Mammary epithelial cell (primary cell): Measurements from ENCODE around the gene ZNF521.

Source experiments
- CTCF ChIP-seq, 2 donors: IDR thresholded peaks in 1 of 2; conservative IDR thresholded peaks in 1 of 2; 2 replicates each; pipeline ENCODE4 v1.5.1; 2011 to 2012; ENCODE audit warnings: inconsistent platforms in 2 of 2, low read length in 2 of 2, mild to moderate bottlenecking in 2 of 2, control low read depth in 1 of 2, low read depth in 1 of 2; ENCODE audit not compliant: insufficient read depth in 1 of 2; ENCODE audit errors: extremely low read depth in 1 of 2
- EZH2 ChIP-seq: IDR thresholded peaks from 2 replicates; pipeline ENCODE4 v1.6.1; 2012; ENCODE audit warnings: low read length, inconsistent platforms, borderline replicate concordance

GRCh38 chr18:25050605-25051004 lies 301.4 kb downstream of the ZNF521 start:
- no peak for TF ChIP-seq CTCF (conservative IDR thresholded peaks at IDR 0.05 in 1 of 2, IDR thresholded peaks at IDR 0.05 in 1 of 2; ENCODE audit: extremely low read depth in 1 of 2, insufficient read depth in 1 of 2, low read depth in 1 of 2, low read length in 2 of 2)
- TF ChIP-seq EZH2: no peak
